ENCODE data around the gene PCDHGB2. TPM values are rescaled to one million over a fixed set of nuclear protein-coding genes. Genes with fewer than 3 reads are reported as not detected.
A peak's percentile ranks its signal among the peaks of the same experiment; 100 is the strongest.
"Not testable (repeated sequence)": the region's sequence is repeated elsewhere in the genome, so short reads cannot be mapped to it uniquely, and the experiment has no call there.

PCDHGB2 gene
- total RNA-seq, 1 donor from 2014 or later: 14.5 TPM

DNA sequence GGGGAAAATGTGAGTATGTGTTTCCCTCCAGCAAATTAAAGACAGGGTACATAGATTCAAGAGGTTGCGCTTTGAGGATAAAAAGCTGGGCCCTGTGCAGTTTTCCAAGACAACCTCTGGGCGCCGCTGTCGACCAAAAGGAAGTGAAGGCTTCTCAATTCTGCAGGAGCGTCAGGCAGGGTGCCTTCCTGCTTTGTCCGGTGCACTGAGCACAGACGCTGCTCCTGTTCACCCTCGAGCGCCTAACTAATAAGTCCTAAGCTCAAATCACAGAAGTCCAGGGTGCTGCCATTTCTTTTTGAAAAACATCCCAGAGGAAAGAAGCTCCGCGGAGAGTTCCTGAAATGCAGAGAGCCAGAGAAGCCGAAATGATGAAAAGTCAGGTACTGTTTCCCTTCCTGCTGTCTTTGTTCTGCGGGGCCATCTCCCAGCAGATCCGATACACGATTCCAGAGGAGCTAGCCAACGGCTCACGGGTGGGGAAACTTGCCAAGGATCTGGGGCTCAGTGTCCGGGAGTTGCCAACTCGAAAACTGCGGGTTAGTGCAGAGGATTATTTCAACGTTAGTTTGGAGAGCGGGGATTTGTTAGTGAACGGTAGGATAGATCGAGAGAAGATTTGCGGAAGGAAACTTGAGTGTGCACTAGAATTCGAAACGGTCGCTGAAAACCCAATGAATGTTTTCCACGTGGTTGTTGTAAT, 9.7 kb upstream of the PCDHGB2 start, which contains the start of gene PCDHGB1:
PCDHGB1 (plus strand) TSS at position 183 of the 703 bp plus-strand sequence; CDS start at position 345, 162 bp downstream.
- peak; percentile 72 for DNase-seq (ENCODE audit: low read depth)

- no peak for DNase-seq (ENCODE audit: low read depth)
Observed at GRCh38 chr5:141351591-141351990, 8.2 kb upstream of the PCDHGB2 start.

- DNase-seq (ENCODE audit: low read depth): no peak
Observed at GRCh38 chr5:141354900-141355469, 4.8 kb upstream of the PCDHGB2 start, which contains the start of gene PCDHGA4. PCDHGA4 (plus strand) TSS chr5:141355021; CDS start chr5:141355108, 87 bp downstream.

- no peak for DNase-seq (ENCODE audit: low read depth)
Observed at GRCh38 chr5:141355641-141356040, 4.2 kb upstream of the PCDHGB2 start.

- no peak for DNase-seq (ENCODE audit: low read depth)
Observed at GRCh38 chr5:141356133-141356532, 3.7 kb upstream of the PCDHGB2 start.

DNA sequence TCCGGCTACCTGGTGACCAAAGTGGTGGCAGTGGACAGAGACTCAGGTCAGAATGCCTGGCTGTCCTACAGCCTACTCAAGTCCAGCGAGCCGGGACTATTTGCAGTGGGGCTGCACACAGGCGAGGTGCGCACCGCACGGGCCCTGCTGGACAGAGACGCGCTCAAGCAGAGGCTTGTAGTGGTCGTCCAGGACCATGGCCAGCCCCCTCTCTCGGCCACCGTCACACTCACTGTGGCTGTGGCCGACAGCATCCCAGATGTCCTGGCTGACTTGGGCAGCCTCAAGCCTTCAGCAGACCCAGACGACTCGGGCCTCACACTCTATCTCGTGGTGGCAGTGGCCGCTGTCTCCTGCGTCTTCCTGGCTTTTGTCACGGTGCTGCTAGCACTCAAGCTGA, 2.8 kb upstream of the PCDHGB2 start:
- DNase-seq (ENCODE audit: low read depth): no peak

DNA sequence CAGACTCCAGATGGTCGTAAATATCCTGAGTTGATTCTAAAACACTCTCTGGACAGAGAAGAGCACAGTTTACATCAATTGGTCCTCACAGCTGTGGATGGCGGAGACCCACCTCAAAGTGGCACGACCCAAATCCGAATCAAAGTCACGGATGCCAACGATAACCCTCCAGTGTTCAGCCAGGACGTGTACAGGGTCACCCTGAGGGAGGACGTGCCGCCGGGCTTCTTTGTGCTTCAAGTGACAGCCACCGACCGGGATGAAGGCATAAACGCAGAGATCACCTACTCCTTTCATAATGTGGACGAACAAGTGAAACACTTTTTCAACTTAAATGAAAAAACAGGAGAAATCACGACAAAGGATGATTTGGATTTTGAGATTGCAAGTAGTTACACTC, 891 bp downstream of the PCDHGB2 start:
- DNase-seq (ENCODE audit: low read depth): no peak

GRCh38 chr5:141362719-141363118, 2.9 kb downstream of the PCDHGB2 start:
- no peak for DNase-seq (ENCODE audit: low read depth)

- DNase-seq (ENCODE audit: low read depth): no peak
Observed at GRCh38 chr5:141363952-141364660, 4.3 kb downstream of the PCDHGB2 start, which contains the start of gene PCDHGA5. PCDHGA5 (plus strand) TSS chr5:141364162; CDS start chr5:141364331, 169 bp downstream.

DNA sequence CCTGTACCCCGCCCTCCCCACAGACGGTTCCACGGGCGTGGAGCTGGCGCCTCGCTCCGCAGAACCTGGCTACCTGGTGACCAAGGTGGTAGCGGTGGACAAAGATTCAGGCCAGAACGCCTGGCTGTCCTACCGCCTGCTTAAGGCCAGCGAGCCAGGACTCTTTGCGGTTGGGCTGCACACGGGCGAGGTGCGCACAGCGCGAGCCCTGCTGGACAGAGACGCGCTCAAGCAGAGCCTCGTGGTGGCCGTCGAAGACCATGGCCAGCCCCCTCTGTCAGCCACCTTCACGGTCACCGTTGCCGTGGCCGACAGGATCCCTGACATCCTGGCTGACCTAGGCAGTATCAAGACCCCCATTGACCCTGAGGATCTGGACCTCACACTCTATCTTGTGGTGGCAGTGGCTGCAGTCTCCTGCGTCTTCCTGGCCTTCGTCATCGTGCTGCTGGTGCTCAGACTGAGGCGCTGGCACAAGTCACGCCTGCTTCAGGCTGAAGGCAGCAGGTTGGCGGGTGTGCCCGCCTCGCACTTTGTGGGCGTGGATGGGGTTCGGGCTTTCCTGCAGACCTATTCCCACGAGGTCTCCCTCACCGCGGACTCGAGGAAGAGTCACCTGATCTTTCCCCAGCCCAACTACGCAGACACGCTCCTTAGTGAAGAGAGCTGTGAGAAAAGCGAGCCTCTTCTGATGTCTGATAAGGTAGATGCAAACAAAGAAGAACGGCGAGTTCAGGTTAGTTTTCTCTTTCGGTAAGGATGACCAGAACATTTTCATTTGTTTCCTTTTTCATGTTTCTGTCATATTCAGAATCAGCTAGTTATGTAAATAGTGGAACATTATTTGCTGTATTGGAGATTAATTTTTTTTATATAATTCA, 6.5 kb downstream of the PCDHGB2 start:
- no peak for DNase-seq (ENCODE audit: low read depth)

GRCh38 chr5:141369994-141370848, 10.4 kb downstream of the PCDHGB2 start, which contains the start of gene PCDHGB3:
PCDHGB3 (plus strand) TSS chr5:141370242; CDS start chr5:141370395, 153 bp downstream.
- DNase-seq (ENCODE audit: low read depth): no peak

DNA sequence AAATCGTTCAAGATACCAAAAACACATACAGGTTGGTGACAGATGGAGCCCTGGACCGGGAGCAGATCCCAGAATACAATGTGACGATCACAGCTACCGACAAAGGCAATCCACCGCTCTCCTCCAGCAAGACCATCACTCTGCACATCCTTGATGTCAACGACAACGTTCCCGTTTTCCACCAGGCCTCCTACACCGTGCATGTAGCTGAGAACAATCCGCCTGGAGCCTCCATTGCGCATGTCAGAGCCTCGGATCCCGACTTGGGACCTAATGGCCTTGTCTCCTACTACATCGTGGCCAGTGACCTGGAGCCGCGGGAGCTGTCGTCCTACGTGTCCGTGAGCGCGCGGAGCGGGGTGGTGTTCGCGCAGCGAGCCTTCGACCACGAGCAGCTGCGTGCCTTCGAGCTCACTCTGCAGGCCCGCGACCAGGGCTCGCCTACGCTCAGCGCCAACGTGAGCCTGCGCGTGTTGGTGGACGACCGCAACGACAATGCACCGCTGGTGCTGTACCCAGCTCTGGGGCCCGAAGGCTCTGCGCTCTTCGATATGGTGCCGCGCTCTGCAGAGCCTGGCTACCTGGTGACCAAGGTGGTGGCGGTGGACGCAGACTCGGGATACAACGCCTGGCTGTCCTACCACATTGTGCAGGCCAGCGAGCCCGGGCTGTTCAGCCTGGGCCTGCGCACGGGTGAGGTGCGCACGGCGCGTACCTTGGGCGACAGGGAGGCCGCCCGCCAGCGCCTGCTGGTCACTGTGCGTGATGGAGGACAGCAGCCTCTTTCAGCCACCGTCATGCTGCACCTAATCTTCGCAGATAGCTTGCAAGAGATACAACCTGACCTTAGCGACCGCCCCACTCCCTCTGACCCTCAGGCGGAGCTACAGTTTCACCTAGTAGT, 12.0 kb downstream of the PCDHGB2 start:
- no peak for DNase-seq (ENCODE audit: low read depth)

DNA sequence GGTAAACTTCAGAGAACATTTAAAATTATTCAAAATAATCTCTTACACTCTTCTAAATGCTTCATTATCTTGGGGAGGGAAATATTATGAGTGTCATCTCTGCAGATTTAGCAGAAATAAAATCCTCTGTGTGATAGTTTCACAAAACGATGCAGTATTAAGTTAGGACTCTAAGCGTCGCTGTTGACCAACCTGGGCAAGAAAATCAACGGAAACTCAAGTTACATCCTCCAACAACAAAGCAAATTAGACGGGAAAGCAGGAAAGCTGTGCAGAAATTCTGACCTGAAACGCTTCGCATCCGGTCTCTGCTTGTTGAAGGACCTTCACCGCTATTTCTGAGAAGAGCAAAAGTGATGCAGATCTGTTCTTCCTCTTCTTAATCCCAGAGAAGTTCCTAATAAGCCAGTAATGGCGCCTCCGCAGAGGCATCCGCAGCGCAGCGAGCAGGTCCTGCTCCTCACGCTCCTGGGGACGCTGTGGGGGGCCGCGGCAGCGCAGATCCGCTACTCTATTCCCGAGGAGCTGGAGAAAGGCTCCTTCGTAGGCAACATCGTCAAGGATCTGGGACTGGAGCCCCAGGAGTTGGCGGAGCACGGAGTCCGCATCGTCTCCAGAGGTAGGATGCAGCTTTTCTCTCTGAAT, 14.0 kb downstream of the PCDHGB2 start, which contains the start of gene PCDHGA6:
PCDHGA6 (plus strand) TSS at position 219 of the 645 bp plus-strand sequence; CDS start at position 412, 193 bp downstream.
- no peak for DNase-seq (ENCODE audit: low read depth)

GRCh38 chr5:141374627-141375026, 14.8 kb downstream of the PCDHGB2 start:
- no peak for DNase-seq (ENCODE audit: low read depth)

DNA sequence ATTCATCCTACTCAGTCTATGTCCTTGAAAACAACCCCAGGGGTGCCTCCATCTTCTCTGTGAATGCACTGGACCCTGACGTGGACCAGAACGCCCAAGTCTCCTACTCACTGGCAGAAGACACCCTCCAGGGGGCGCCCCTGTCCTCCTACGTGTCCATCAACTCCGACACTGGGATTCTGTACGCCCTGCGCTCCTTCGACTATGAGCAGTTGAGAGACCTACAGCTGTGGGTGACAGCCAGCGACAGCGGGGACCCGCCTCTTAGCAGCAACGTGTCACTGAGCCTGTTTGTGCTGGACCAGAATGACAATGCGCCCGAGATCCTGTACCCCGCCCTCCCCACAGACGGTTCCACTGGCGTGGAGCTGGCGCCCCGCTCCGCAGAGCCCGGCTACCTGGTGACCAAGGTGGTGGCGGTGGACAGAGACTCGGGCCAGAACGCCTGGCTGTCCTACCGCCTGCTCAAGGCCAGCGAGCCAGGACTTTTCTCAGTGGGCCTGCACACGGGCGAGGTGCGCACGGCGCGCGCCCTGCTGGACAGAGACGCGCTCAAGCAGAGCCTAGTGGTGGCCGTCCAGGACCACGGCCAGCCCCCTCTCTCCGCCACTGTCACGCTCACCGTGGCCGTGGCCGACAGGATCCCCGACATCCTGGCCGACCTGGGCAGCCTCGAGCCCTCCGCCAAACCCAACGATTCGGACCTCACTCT, 15.8 kb downstream of the PCDHGB2 start:
- DNase-seq (ENCODE audit: low read depth): not testable (repeated sequence)

GRCh38 chr5:141382469-141383294, 22.9 kb downstream of the PCDHGB2 start, which contains the start of gene PCDHGA7:
PCDHGA7 (plus strand) TSS chr5:141382742; CDS start chr5:141382900, 158 bp downstream.
- DNase-seq (ENCODE audit: low read depth): no peak

All from myocyte (in vitro differentiated cells).